GM21360 (cell line): Measurements from ENCODE around the gene TSC22D1.
"Not testable (repeated sequence)": the region's sequence is repeated elsewhere in the genome, so short reads cannot be mapped to it uniquely, and the experiment has no call there.

Source experiments
- ATAC-seq: cut with Tn5 transposase; IDR thresholded peaks from one replicate; pipeline ENCODE4 v1.9.1; 2021; ENCODE audit warnings: mild to moderate bottlenecking, moderate library complexity; ENCODE audit not compliant: unreplicated experiment

The TSC22D1 gene

GRCh38 chr13:44575741-44576350 is at the start of gene TSC22D1:
Gene TSC22D1, minus strand, starts transcription at chr13:44576330. Its CDS starts 256 bp downstream, at chr13:44576074.
- peak; percentile 1 for ATAC-seq

- ATAC-seq = no peak
Observed at GRCh38 chr13:44622708-44623107, 46.6 kb upstream of the TSC22D1 start.

GRCh38 chr13:44622261-44622660 is 46.1 kb upstream of the TSC22D1 start:
- ATAC-seq = no peak

- ATAC-seq = no peak
Observed at GRCh38 chr13:44620057-44620456, 43.9 kb upstream of the TSC22D1 start.

DNA sequence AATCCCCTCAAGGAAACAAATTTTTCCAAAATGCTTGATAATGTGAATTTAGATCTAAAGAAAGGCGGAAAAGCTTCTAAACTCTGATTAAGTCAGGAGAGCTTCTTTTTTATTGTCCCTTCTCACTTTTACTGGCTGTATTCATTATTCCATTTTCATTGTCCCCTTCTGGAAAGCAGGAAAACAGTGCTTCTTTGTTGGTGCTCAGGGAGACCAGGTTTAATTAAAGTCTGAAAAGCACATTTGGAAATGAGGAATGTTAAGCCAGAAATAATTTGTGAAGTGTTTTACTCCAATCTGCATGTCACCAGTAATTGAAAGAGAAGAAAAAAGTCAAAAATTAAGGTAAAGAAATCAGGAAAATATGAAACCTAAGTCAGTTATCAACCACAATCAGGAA is 43.5 kb upstream of the TSC22D1 start:
- ATAC-seq = no peak

- ATAC-seq = no peak
Observed at GRCh38 chr13:44618326-44618725, 42.2 kb upstream of the TSC22D1 start.

- ATAC-seq = no peak
Observed at GRCh38 chr13:44617648-44618047, 41.5 kb upstream of the TSC22D1 start.

- ATAC-seq = no peak
Observed at GRCh38 chr13:44609137-44609536, 33.0 kb upstream of the TSC22D1 start.

DNA sequence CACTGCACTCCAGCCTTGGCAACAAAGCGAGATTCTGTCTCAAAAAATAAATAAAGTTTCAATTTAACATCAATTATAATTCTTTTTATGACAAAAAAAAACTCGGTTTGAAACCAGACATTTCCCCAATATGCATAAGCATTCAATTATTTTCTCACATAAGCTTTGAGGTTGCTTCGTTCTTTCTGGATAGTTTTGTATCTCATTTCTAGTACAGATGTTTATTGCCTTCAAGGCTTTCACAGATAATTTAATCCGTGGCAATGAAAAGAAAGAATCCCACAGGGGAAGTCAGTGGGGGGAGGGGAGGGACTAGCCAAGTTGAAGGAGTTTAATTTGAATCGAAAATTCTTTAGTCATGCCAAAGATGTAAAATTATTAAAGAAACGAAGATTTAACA is 29.6 kb upstream of the TSC22D1 start:
- ATAC-seq = no peak

DNA sequence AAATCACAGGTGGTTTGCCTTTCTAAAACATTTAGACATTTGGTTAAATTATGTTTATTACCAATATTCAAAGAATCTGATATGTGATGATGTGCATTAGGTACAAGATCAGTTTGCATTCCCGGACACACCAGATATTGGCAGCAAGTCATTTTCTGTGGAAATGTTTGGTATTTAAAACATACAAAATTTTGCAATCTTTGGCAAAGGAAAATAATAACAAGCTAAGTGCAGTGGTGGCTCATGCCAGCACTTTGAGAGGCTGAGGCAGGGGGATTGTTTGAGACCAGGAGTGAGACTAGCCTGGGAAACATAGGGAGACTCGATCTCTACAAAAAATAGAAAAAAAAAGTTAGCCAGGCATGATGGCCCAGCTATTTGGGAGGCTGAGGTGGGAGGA is 29.1 kb upstream of the TSC22D1 start:
- ATAC-seq = no peak

DNA sequence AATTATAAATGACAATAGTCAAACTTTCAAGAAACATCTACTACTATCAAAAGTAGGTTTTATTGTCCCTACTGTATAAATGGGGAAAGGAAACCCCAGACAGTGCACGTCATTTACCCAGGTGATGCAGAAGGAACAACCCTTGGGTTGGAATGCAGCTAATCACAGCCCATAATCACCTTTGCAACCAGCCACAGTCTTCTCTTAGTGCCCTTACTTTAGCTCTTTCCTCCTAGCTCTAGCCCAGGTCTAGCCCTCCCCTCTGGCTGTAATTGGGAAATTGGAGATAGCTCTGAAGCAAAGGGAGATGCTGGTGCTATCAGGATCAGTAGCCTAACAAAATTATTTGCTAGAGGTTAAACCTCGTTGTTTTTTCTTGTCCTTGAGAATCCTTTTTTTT is 25.5 kb upstream of the TSC22D1 start:
- ATAC-seq = no peak

- not testable (repeated sequence) for ATAC-seq
Observed at GRCh38 chr13:44593861-44594592, 17.9 kb upstream of the TSC22D1 start.

DNA sequence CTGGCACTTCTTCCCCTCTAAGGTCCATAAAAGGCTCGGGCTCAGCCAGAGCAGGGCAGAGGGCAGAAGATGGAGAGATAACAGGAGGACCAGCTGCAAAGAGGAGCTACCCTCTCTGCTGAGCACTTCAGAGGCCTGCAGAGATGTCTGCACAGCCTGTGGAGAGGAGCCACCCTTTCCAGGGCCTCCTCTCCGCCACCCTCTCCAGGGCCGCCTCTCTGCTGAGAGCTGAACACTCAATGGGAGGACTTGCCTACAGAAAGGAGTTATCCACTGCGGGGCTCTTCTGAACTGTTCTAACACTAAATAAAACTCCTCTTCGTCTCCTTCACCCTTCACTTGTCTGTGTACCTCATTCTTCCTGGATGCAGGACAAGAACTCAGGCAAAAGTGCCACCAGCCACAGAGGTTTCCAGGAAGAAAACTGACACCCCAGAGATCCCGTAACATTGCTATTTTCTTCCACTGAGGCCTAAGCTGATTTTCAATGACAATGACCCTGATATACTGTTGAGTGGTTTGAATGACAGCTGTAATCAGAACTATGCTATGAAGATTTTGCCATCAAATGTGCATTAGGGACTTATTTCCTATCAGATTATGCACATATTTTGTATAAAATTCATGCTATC is 16.2 kb upstream of the TSC22D1 start:
- ATAC-seq = no peak

DNA sequence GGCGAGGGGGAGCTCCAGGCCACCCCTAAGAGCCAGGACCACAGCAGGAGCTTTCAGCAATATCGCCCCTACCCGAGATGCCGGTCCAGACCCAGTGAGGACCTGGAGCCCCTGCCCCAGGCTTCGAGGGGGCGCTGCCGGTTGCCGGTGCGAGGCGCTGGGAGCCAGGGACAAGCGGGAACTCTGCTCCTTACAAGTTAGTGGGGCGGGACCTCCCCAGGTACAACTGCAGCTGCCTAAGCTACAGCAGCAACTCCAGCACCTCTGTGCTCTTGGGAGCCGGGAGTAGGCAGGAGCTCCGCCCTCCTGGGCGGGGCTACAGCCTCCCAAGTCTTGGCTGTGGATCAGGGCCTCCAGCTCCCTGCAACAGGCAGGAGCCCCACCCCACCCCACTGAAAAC is 15.2 kb upstream of the TSC22D1 start:
- no peak for ATAC-seq

DNA sequence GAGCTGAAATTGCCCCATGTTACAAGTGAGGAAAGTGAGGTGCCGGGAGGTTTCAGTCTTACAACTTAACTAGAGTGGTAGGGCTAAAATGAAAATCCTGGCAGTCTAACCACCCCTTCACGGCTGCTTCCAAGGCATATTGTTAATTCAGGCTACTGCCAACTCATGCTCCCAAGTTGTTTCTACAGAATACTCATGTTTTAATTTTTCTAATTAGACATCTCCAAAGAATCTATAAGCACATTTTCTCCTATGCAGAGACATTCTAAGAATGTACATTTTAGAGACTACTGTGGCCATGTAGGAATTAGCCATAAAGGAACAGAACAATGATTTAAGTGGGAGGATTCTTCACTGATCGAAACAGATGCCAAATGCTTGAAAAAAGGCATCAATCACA is 7.0 kb upstream of the TSC22D1 start:
- no peak for ATAC-seq

- ATAC-seq = no peak
Observed at GRCh38 chr13:44578067-44578400, 1.9 kb upstream of the TSC22D1 start.

DNA sequence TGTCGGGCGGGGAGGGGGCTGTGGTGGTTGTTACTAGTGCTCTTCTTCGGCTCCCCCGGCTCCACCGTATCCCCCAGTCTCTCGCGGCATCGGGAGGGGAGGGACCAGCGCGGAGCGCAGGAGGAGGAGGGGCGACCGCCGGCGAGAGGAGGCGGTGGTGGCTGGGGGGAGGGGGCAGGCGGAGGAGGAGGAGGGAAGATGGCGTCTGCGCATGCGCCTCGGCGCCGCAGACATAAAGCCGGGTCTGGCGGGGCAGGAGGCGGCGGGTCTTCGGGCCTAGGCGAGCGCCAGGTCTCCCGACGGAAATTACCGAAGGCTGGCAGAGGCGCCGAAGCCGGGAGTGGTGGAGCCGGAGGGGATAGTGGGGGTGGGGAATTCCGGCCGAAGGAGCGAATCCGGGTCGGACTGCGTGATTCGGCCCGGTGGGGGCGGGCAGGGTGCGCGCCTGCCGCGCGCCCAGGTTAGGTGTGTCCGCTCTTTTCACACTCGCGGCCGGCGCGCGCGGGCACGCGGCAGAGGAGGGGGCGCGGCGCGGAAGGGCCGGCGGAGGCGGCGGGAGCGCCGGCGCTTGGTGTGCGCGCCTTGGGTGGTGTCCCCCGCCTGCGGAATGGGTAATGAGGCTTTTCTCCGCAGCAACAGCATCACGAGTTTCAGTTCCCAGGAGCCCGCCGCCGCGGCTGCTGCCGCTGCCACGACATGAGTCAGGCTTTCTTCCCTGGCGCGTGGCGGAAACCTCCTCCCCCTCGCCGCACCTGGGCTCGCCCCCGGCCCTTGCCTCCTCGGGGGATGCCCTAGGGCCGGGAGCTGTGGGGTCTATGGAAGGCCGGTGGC is 1.3 kb upstream of the TSC22D1 start:
- peak; percentile 63 for ATAC-seq

DNA sequence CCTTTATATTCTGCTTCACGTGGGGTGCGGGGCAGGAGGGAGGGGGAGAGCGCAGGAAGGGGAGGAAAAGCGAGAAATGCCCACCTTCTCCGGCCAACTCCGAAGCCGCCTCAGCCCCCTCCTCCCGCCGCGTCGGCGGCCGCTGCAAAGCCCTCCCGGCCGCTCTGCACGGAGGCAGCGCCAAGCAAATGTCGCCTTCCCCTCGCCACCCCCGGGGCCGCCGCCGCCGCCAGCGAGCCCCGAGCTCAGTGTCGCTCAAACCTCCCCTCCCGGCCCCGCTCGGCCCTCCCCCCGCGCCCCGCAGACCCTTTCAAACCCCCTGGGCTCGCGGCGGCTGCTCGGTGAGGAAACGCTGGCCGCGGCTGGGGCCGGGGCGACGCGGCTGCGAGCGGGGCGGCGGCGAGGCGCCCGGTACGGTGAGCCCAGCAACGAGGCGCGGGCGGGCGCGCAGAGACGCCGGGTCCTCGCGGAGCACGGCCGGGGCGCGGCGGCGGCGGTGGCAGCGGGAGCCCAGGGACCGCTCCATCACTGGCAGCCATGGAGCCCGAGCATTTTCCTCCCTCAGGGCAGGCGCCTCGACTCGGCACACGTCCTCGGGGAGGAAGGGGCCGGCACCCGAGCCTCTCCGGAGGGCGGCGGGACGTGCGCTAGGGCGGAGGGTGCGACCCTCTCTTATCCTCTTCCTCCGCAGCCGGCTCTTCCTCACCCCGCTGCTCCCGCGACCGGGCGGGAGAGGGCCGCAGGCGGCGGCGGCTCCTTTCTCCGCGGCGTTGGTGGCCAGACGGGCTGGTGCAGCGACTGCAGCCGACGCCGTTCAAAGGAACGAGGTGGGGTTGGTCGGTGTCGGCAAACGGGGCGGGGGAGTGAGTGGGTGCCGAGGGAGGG is 463 bp upstream of the TSC22D1 start:
- ATAC-seq = peak; percentile 14

- no peak for ATAC-seq
Observed at GRCh38 chr13:44575035-44575434, 1.1 kb downstream of the TSC22D1 start.

- ATAC-seq = no peak
Observed at GRCh38 chr13:44574466-44574855, 1.7 kb downstream of the TSC22D1 start.
